Superior temporal gyrus (tissue), 1 donor: Measurements from ENCODE around the gene ANO2.
"Not testable (repeated sequence)": the region's sequence is repeated elsewhere in the genome, so short reads cannot be mapped to it uniquely, and the experiment has no call there.

ENCODE experiments used
- DNase-seq: peaks from one replicate; pipeline ENCODE4 v3.0.0-alpha.2; 2016; ENCODE audit errors: extremely low spot score

Gene ANO2

GRCh38 chr12:5549011-5549410, 396.0 kb downstream of the ANO2 start:
- no peak for DNase-seq

- DNase-seq: no peak
Measured at GRCh38 chr12:5548152-5548943, 396.7 kb downstream of the ANO2 start.

- no peak for DNase-seq
Measured at GRCh38 chr12:5546616-5547015, 398.4 kb downstream of the ANO2 start.

- no peak for DNase-seq
Measured at GRCh38 chr12:5537771-5538170, 407.3 kb downstream of the ANO2 start.

- not testable (repeated sequence) for DNase-seq
Measured at GRCh38 chr12:5537026-5537615, 407.9 kb downstream of the ANO2 start.

GRCh38 chr12:5535541-5535940, 409.5 kb downstream of the ANO2 start:
- DNase-seq: no peak

- no peak for DNase-seq
Measured at GRCh38 chr12:5534426-5535199, 410.4 kb downstream of the ANO2 start.

GRCh38 chr12:5533368-5533767, 411.7 kb downstream of the ANO2 start:
- no peak for DNase-seq

GRCh38 chr12:5525783-5526367, 419.2 kb downstream of the ANO2 start:
- DNase-seq: no peak

GRCh38 chr12:5524769-5525436, 420.2 kb downstream of the ANO2 start:
- no peak for DNase-seq

GRCh38 chr12:5524116-5524768, 420.8 kb downstream of the ANO2 start:
- DNase-seq: no peak

GRCh38 chr12:5523396-5524115, 421.5 kb downstream of the ANO2 start:
- DNase-seq: no peak

GRCh38 chr12:5522432-5523335, 422.4 kb downstream of the ANO2 start:
- no peak for DNase-seq

GRCh38 chr12:5521456-5522325, 423.4 kb downstream of the ANO2 start:
- DNase-seq: no peak

- no peak for DNase-seq
Measured at GRCh38 chr12:5520831-5521230, 424.2 kb downstream of the ANO2 start.

- no peak for DNase-seq
Measured at GRCh38 chr12:5520037-5520436, 425.0 kb downstream of the ANO2 start.

GRCh38 chr12:5518584-5519365, 426.3 kb downstream of the ANO2 start:
- DNase-seq: no peak
